Fibroblast of pulmonary artery (primary cell): Measurements from ENCODE around the gene CHD2.
"Not testable (repeated sequence)": the region's sequence is repeated elsewhere in the genome, so short reads cannot be mapped to it uniquely, and the experiment has no call there.

Source experiments
- DNase-seq: peaks from one replicate; pipeline ENCODE4 v3.0.0-alpha.2; 2010; ENCODE audit warnings: low read depth
- H3K4me3 ChIP-seq: replicated peaks from 2 replicates; pipeline ENCODE4 v1.5.1; 2011; ENCODE audit warnings: low read depth, mild to moderate bottlenecking, control low read depth, low read length, moderate library complexity
- CTCF ChIP-seq: IDR thresholded peaks from 2 replicates; pipeline ENCODE4 v1.5.1; 2011; ENCODE audit warnings: mild to moderate bottlenecking, control low read depth, low read length, inconsistent platforms; ENCODE audit errors: missing control alignments

The CHD2 gene

GRCh38 chr15:93060336-93061248 is 160.5 kb downstream of the CHD2 start:
- DNase-seq: no peak
- H3K4me3 ChIP-seq: no peak overlapping the region
- no peak for TF ChIP-seq CTCF

- not testable (repeated sequence) for H3K4me3 ChIP-seq, DNase-seq
These were observed 162.6 kb downstream of the CHD2 start for GRCh38 chr15:93062628-93063261.

GRCh38 chr15:93063262-93063671 is 163.1 kb downstream of the CHD2 start:
- H3K4me3 ChIP-seq: no peak overlapping the region
- TF ChIP-seq CTCF: no peak
- no peak for DNase-seq

GRCh38 chr15:93063796-93064690 is 163.9 kb downstream of the CHD2 start:
- TF ChIP-seq CTCF: no peak
- no peak for DNase-seq
- H3K4me3 ChIP-seq: no peak overlapping the region

- no peak overlapping the region for H3K4me3 ChIP-seq
- no peak for TF ChIP-seq CTCF
- no peak for DNase-seq
These were observed 165.5 kb downstream of the CHD2 start for GRCh38 chr15:93065641-93066045.

- DNase-seq: no peak
- no peak overlapping the region for H3K4me3 ChIP-seq
- TF ChIP-seq CTCF: no peak
These were observed 166.1 kb downstream of the CHD2 start for GRCh38 chr15:93066224-93066681.
